ENCODE data around the gene SBDS. TPM values are rescaled to one million over a fixed set of nuclear protein-coding genes. Genes with fewer than 3 reads are reported as not detected.
"Not testable (repeated sequence)": the region's sequence is repeated elsewhere in the genome, so short reads cannot be mapped to it uniquely, and the experiment has no call there.

The SBDS gene
- total and polyA plus RNA-seq, 9 donors: 70.7 to 157 (median 110) TPM

DNA sequence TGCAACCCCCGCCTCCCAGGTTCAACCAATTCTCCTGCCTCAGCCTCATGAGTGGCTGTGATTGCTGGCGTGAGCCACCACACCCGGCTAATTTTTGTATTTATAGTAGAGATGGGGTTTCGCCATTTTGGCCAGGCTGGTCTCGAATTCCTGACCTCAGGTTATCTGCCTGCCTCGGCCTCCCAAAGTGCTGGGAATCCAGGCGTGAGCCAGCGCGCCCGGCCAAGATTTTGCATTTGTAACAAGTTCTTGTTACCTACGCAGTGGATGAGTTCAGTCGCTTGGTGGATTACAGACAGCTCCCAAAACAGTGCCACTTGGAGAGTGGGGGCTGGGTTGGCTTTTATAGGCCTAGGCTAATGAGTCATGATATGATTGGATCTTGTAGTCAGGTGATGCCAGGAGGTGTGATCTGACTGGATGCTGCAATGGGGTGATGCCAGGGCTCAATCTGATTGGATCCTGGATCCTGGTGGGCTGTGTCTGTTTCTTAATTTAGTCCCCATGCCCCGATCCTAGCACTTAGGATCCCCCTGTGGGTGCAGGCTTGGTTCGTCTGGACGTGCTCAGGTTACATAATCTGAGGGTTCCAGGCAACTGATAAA is 20.3 kb downstream of the SBDS start:
- Histone ChIP-seq H3K27ac (no peak overlapping the region), H3K9me3 (no peaks in the 10 kb centered on the region), H3K36me3 (no peaks in the 10 kb centered on the region), H3K27me3 (no peaks in the 10 kb centered on the region), H3K4me3 (no peak overlapping the region), H3K4me1 (ENCODE audit: insufficient read depth) (no peaks in the 10 kb centered on the region)
- intact Hi-C loops (cut with DNase I): no loop called here
- no peak for TF ChIP-seq EP300 (IDR thresholded peaks at IDR 0.05)
- no peak for TF ChIP-seq CTCF (IDR thresholded peaks at IDR 0.05)
- TF ChIP-seq POLR2A (IDR thresholded peaks at IDR 0.05): no peak
- no peak for DNase-seq
- 83 to 88% (median 86%) methylated on average over 15 of the region's 15 CpGs for WGBS, 3 donors

GRCh38 chr7:66970310-66970709 is 25.1 kb downstream of the SBDS start:
- Histone ChIP-seq H3K36me3 (no peaks in the 10 kb centered on the region), H3K9me3 (no peaks in the 10 kb centered on the region), H3K4me3 (no peak overlapping the region), H3K27ac (no peak overlapping the region), H3K27me3 (no peaks in the 10 kb centered on the region), H3K4me1 (ENCODE audit: insufficient read depth) (no peaks in the 10 kb centered on the region)
- TF ChIP-seq CTCF (IDR thresholded peaks at IDR 0.05): no peak
- TF ChIP-seq EP300 (IDR thresholded peaks at IDR 0.05): no peak
- TF ChIP-seq POLR2A (IDR thresholded peaks at IDR 0.05): no peak
- DNase-seq: no peak
- intact Hi-C loops (cut with DNase I): no loop called here
- 63 to 68% (median 67%) methylated on average over 5 of the region's 5 CpGs for WGBS, 3 donors

DNA sequence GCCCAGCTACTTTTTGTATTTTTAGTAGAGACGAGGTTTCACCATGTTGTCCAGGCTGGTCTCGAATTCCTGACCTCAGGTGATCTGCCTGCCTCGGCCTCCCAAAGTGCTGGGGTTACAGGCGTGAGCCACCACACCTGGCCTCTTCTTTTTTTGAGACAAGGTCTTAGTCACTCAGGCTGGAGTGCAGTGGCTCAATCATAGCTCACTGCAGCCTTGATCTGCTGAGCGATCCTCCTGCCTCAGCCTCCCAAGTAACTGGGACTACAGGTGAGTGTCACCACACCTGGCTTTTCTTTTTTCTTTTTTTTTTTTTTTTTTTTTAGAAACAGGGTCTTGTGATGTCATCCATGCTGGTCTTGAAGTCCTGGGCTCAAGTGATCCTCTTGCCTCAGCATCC is 26.4 kb downstream of the SBDS start:
- intact Hi-C loops (cut with DNase I): loop anchor here in 1 of 4 donors (10.0 kb wide), 1 partner anchor 104 kb away; no protein-coding TSS in a partner anchor
- not testable (repeated sequence) for H3K4me3 ChIP-seq; DNase-seq; H3K27ac ChIP-seq; H3K36me3 ChIP-seq; H3K4me1 ChIP-seq (ENCODE audit: insufficient read depth); H3K27me3 ChIP-seq; H3K9me3 ChIP-seq
- 92 to 94% (median 94%) methylated on average over 5 of the region's 5 CpGs for WGBS, 3 donors

DNA sequence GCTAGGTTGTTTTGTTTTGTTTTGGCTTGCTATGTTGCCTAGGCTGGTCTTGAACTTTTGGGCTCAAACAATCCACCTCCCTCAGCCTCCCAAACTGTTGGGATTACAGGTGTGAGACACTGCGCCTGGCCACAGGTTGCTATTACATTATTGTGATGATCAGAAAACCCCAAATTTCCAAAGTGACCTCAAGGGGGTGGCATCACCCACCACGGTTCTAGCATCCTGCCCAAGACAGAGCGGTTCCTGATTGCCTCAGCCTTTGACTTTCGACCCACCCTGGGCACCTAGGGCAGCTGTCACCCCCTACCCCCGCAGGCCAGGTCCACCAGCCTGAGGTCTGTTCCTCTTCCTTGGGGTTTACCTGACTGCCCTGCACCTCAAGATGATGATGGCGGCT is 28.4 kb downstream of the SBDS start:
- Histone ChIP-seq H3K27ac (no peak overlapping the region), H3K4me3 (no peak overlapping the region), H3K9me3 (no peaks in the 10 kb centered on the region), H3K27me3 (no peaks in the 10 kb centered on the region), H3K4me1 (ENCODE audit: insufficient read depth) (no peaks in the 10 kb centered on the region), H3K36me3 (no peaks in the 10 kb centered on the region)
- WGBS, 3 donors: 81 to 87% (median 85%) methylated on average over 5 to 6 of the region's 6 CpGs
- DNase-seq: no peak
- TF ChIP-seq POLR2A (IDR thresholded peaks at IDR 0.05) (no peak), EP300 (IDR thresholded peaks at IDR 0.05) (no peak), CTCF (IDR thresholded peaks at IDR 0.05) (no peak)
- intact Hi-C loops (cut with DNase I): loop anchor here in 1 of 4 donors (10.0 kb wide), 1 partner anchor 102 kb away; no protein-coding TSS in a partner anchor

GRCh38 chr7:66964411-66964810 is 31.0 kb downstream of the SBDS start:
- Histone ChIP-seq H3K36me3 (no peaks in the 10 kb centered on the region), H3K4me3 (no peak overlapping the region), H3K9me3 (no peaks in the 10 kb centered on the region), H3K4me1 (ENCODE audit: insufficient read depth) (no peaks in the 10 kb centered on the region), H3K27me3 (no peaks in the 10 kb centered on the region), H3K27ac (no peak overlapping the region)
- TF ChIP-seq EP300 (IDR thresholded peaks at IDR 0.05) (no peak), CTCF (IDR thresholded peaks at IDR 0.05) (no peak), POLR2A (IDR thresholded peaks at IDR 0.05) (no peak)
- peak in 2 of 5 donors; percentile 15 to 45 for DNase-seq
- 3 to 7% (median 4%) methylated on average over 4 of the region's 4 CpGs for WGBS, 3 donors
- intact Hi-C loops (cut with DNase I): loop anchor here in 1 of 4 donors (10.0 kb wide), 1 partner anchor 100 kb away; no protein-coding TSS in a partner anchor
